Mesendoderm (in vitro differentiated cells): Measurements from ENCODE around the gene STUM.

Experiments used
- DNase-seq: peaks from one replicate; pipeline ENCODE4 v3.0.0; 2013
- H2AK5ac ChIP-seq: 2 replicates; pipeline ENCODE4 v1.6.1; 2013; ENCODE audit warnings: low read length, inconsistent platforms
- H2BK120ac ChIP-seq: 2 replicates; pipeline ENCODE4 v1.6.1; 2013; ENCODE audit warnings: low read depth, mild to moderate bottlenecking, low read length, moderate library complexity, mixed read lengths
- H2BK15ac ChIP-seq: replicated peaks from 2 replicates; pipeline ENCODE4 v1.6.1; 2013; ENCODE audit warnings: low read depth, mild to moderate bottlenecking, moderate library complexity
- H2BK5ac ChIP-seq: 2 replicates; pipeline ENCODE4 v1.6.1; 2013; ENCODE audit warnings: low read length, inconsistent platforms
- H3K18ac ChIP-seq: 2 replicates; pipeline ENCODE4 v1.6.1; 2013; ENCODE audit warnings: mild to moderate bottlenecking, low read length, mixed read lengths
- H3K23ac ChIP-seq: one replicate; pipeline ENCODE4 v1.6.1; 2013; ENCODE audit warnings: low read length
- H3K27ac ChIP-seq: 2 replicates; pipeline ENCODE4 v1.5.1; 2013; ENCODE audit warnings: low read depth, mild to moderate bottlenecking, inconsistent platforms, low read length, moderate library complexity
- H3K27me3 ChIP-seq: 2 replicates; pipeline ENCODE4 v1.6.1; 2013; ENCODE audit warnings: low read length, control low read depth, mild to moderate bottlenecking, inconsistent platforms; ENCODE audit not compliant: insufficient read depth, poor library complexity
- H3K36me3 ChIP-seq: 2 replicates; pipeline ENCODE4 v1.6.1; 2013; ENCODE audit warnings: low read length, inconsistent platforms; ENCODE audit not compliant: control insufficient read depth, insufficient read depth
- H3K4ac ChIP-seq: one replicate; pipeline ENCODE4 v1.6.1; 2013; ENCODE audit warnings: low read depth, mild to moderate bottlenecking, low read length, moderate library complexity
- H3K4me1 ChIP-seq: 2 replicates; pipeline ENCODE4 v1.6.1; 2013; ENCODE audit warnings: low read depth, low read length, inconsistent platforms; ENCODE audit not compliant: control insufficient read depth
- H3K4me2 ChIP-seq: 2 replicates; pipeline ENCODE4 v1.6.1; 2013; ENCODE audit warnings: low read length
- H3K4me3 ChIP-seq: 2 replicates; pipeline ENCODE4 v1.5.1; 2013; ENCODE audit warnings: mild to moderate bottlenecking, low read length
- H3K56ac ChIP-seq: one replicate; pipeline ENCODE4 v1.6.1; 2013; ENCODE audit warnings: low read length
- H3K79me1 ChIP-seq: 2 replicates; pipeline ENCODE4 v1.6.1; 2013; ENCODE audit warnings: low read length, inconsistent platforms
- H3K79me2 ChIP-seq: 2 replicates; pipeline ENCODE4 v1.6.1; 2013; ENCODE audit warnings: mild to moderate bottlenecking, low read length; ENCODE audit not compliant: control insufficient read depth, insufficient read depth
- H3K9ac ChIP-seq: 2 replicates; pipeline ENCODE4 v1.6.1; 2013; ENCODE audit warnings: low read length, inconsistent platforms
- H4K5ac ChIP-seq: one replicate; pipeline ENCODE4 v1.6.1; 2013; ENCODE audit warnings: low read length
- H4K8ac ChIP-seq: one replicate; pipeline ENCODE4 v1.6.1; 2013; ENCODE audit warnings: low read depth, mild to moderate bottlenecking, control low read depth, low read length, moderate library complexity
- WGBS: extraction: QIAGEN DNeasy Blood & Tissue Kit; methylation state at CpG from one replicate; pipeline ENCODE4 v1.1.7; 2013; ENCODE audit warnings: low lambda C conversion rate, missing lambda C conversion rate; ENCODE audit not compliant: insufficient coverage; ENCODE audit errors: extremely low coverage; 5-methylcytosine and 5-hydroxymethylcytosine counted together

Gene STUM

GRCh38 chr1:226634166-226634588 lies 85.6 kb downstream of the STUM start:
- H3K23ac ChIP-seq = no peak overlapping the region
- no peaks in the 10 kb centered on the region for H3K79me2 ChIP-seq
- no peak overlapping the region for H3K4ac ChIP-seq
- no peaks in the 10 kb centered on the region for H3K79me1 ChIP-seq
- WGBS = no CpG with 5 or more reads among the region's 6 CpGs
- no peak overlapping the region for H4K8ac ChIP-seq
- no peaks in the 10 kb centered on the region for H3K27me3 ChIP-seq
- peak; percentile 67 for DNase-seq
- H3K4me2 ChIP-seq = no peak overlapping the region
- no peak overlapping the region for H2BK5ac ChIP-seq
- H3K27ac ChIP-seq = no peak overlapping the region
- H4K5ac ChIP-seq = no peak overlapping the region
- H2BK15ac ChIP-seq = no peak overlapping the region
- H2BK120ac ChIP-seq = no peak overlapping the region
- H3K36me3 ChIP-seq = no peaks in the 10 kb centered on the region
- H3K4me3 ChIP-seq = no peak overlapping the region
- no peak overlapping the region for H3K56ac ChIP-seq
- H3K18ac ChIP-seq = no peak overlapping the region
- H2AK5ac ChIP-seq = no peak overlapping the region
- no peak overlapping the region for H3K9ac ChIP-seq
- no peaks in the 10 kb centered on the region for H3K4me1 ChIP-seq

GRCh38 chr1:226634611-226635246 lies 86.2 kb downstream of the STUM start:
- no peak for DNase-seq
- no CpG with 5 or more reads among the region's 22 CpGs for WGBS
- H4K8ac ChIP-seq = no peak overlapping the region
- no peak overlapping the region for H3K23ac ChIP-seq
- no peak overlapping the region for H3K27ac ChIP-seq
- H3K56ac ChIP-seq = no peak overlapping the region
- no peak overlapping the region for H4K5ac ChIP-seq
- H3K4me3 ChIP-seq = no peak overlapping the region
- no peaks in the 10 kb centered on the region for H3K79me2 ChIP-seq
- no peak overlapping the region for H3K4ac ChIP-seq
- H3K9ac ChIP-seq = no peak overlapping the region
- no peaks in the 10 kb centered on the region for H3K4me1 ChIP-seq
- no peaks in the 10 kb centered on the region for H3K79me1 ChIP-seq
- no peak overlapping the region for H2BK120ac ChIP-seq
- H3K36me3 ChIP-seq = no peaks in the 10 kb centered on the region
- H3K27me3 ChIP-seq = no peaks in the 10 kb centered on the region
- no peak overlapping the region for H2BK15ac ChIP-seq
- H2BK5ac ChIP-seq = no peak overlapping the region
- H3K4me2 ChIP-seq = no peak overlapping the region
- H3K18ac ChIP-seq = no peak overlapping the region
- no peak overlapping the region for H2AK5ac ChIP-seq

GRCh38 chr1:226635456-226635941 lies 86.9 kb downstream of the STUM start:
- Histone ChIP-seq H4K8ac (no peak overlapping the region), H3K9ac (no peak overlapping the region), H3K56ac (no peak overlapping the region), H3K36me3 (no peaks in the 10 kb centered on the region), H2BK5ac (no peak overlapping the region), H4K5ac (no peak overlapping the region), H3K4me3 (no peak overlapping the region), H2BK120ac (no peak overlapping the region), H3K4ac (no peak overlapping the region), H3K4me2 (no peak overlapping the region), H2AK5ac (no peak overlapping the region), H3K79me1 (no peaks in the 10 kb centered on the region), H3K27me3 (no peaks in the 10 kb centered on the region), H3K4me1 (no peaks in the 10 kb centered on the region), H2BK15ac (no peak overlapping the region), H3K27ac (no peak overlapping the region), H3K79me2 (no peaks in the 10 kb centered on the region), H3K18ac (no peak overlapping the region), H3K23ac (no peak overlapping the region)
- no peak for DNase-seq
- no CpG with 5 or more reads among the region's 11 CpGs for WGBS

GRCh38 chr1:226636847-226637096 lies 88.2 kb downstream of the STUM start:
- Histone ChIP-seq H3K36me3 (no peaks in the 10 kb centered on the region), H3K23ac (no peak overlapping the region), H2AK5ac (no peak overlapping the region), H3K4me1 (no peaks in the 10 kb centered on the region), H3K56ac (no peak overlapping the region), H3K9ac (no peak overlapping the region), H3K4me2 (no peak overlapping the region), H2BK120ac (no peak overlapping the region), H3K79me2 (no peaks in the 10 kb centered on the region), H3K27me3 (no peaks in the 10 kb centered on the region), H3K18ac (no peak overlapping the region), H2BK15ac (no peak overlapping the region), H3K27ac (no peak overlapping the region), H4K8ac (no peak overlapping the region), H3K4ac (no peak overlapping the region), H4K5ac (no peak overlapping the region), H3K4me3 (no peak overlapping the region), H2BK5ac (no peak overlapping the region), H3K79me1 (no peaks in the 10 kb centered on the region)
- DNase-seq = no peak
- WGBS = no CpG with 5 or more reads among the region's 1 CpG

- Histone ChIP-seq H4K5ac (no peak overlapping the region), H2AK5ac (no peak overlapping the region), H4K8ac (no peak overlapping the region), H2BK120ac (no peak overlapping the region), H2BK15ac (no peak overlapping the region), H3K9ac (no peak overlapping the region), H3K18ac (no peak overlapping the region), H3K36me3 (no peaks in the 10 kb centered on the region), H2BK5ac (no peak overlapping the region), H3K4me3 (no peak overlapping the region), H3K23ac (no peak overlapping the region), H3K27me3 (no peaks in the 10 kb centered on the region), H3K79me1 (no peaks in the 10 kb centered on the region), H3K4me2 (no peak overlapping the region), H3K56ac (no peak overlapping the region), H3K4ac (no peak overlapping the region), H3K4me1 (no peaks in the 10 kb centered on the region), H3K27ac (no peak overlapping the region), H3K79me2 (no peaks in the 10 kb centered on the region)
- no CpG with 5 or more reads among the region's 29 CpGs for WGBS
- peak; percentile 46 for DNase-seq
Observed at GRCh38 chr1:226637147-226637935, 88.8 kb downstream of the STUM start.
